ENCODE results near the gene ALDH2. TPM values are rescaled to one million over a fixed set of nuclear protein-coding genes. Genes with fewer than 3 reads are reported as not detected.
A peak's percentile ranks its signal among the peaks of the same experiment; 100 is the strongest.
"Not testable (repeated sequence)": the region's sequence is repeated elsewhere in the genome, so short reads cannot be mapped to it uniquely, and the experiment has no call there.

ALDH2 gene
- total RNA-seq, 1 donor = 40.9 TPM

DNA sequence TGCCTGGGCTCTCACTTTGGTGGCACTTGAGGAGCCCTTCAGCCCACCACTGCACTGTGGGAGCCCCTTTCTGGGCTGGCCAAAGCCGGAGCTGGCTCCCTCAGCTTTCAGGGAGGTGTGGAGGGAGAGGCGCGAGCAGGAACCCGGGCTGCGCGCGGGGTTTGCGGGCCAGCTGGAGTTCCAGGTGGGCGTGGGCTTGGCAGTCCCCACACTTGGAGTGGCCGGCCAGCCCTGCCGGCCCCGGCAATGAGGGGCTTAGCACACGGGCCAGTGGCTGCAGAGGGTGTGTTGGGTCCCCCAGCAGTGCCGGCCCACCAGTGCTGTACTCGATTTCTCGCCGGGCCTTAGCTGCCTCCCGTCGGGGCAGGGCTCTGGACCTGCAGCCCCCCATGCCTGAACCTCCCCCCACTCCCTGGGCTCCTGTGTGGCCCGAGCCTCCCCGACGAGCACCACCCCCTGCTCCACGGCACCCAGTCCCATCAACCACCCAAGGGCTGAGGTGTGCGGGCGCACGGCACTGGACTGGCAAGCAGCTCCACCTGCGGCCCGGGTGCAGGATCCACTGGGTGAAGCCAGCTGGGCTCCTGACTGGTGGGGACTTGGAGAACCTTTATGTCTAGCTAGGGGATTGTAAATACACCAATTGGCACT lies 68.9 kb downstream of the ALDH2 start:
- not testable (repeated sequence) for H3K4me3 ChIP-seq (ENCODE audit: low read depth, low read length); DNase-seq (ENCODE audit: low read depth)

DNA sequence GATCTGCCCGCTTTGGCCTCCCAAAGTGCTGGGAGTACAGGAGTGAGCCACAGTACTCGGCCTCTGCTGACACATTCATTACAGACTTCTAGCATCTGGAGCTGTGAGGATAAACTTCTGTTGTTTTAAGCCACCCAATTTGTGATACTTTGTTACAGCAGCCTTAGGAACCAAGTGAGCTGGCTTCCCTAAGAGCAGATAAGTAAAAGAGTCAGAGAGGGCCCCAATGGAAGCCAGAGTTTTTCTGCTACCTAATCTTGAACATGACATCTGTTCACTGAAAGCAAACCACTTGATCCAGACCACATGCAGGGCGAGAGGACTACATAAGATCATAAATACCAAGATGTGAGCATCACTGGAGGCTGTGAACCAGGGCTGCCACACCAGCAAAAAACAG lies 71.6 kb downstream of the ALDH2 start:
- TF ChIP-seq, protein P1, sequence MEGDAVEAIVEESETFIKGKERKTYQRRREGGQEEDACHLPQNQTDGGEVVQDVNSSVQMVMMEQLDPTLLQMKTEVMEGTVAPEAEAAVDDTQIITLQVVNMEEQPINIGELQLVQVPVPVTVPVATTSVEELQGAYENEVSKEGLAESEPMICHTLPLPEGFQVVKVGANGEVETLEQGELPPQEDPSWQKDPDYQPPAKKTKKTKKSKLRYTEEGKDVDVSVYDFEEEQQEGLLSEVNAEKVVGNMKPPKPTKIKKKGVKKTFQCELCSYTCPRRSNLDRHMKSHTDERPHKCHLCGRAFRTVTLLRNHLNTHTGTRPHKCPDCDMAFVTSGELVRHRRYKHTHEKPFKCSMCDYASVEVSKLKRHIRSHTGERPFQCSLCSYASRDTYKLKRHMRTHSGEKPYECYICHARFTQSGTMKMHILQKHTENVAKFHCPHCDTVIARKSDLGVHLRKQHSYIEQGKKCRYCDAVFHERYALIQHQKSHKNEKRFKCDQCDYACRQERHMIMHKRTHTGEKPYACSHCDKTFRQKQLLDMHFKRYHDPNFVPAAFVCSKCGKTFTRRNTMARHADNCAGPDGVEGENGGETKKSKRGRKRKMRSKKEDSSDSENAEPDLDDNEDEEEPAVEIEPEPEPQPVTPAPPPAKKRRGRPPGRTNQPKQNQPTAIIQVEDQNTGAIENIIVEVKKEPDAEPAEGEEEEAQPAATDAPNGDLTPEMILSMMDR (IDR thresholded peaks at IDR 0.05; ENCODE audit: insufficient read depth, low read length) = no peak
- no peak for DNase-seq (ENCODE audit: low read depth)
- no peak overlapping the region for H3K4me3 ChIP-seq (ENCODE audit: low read depth, low read length)

DNA sequence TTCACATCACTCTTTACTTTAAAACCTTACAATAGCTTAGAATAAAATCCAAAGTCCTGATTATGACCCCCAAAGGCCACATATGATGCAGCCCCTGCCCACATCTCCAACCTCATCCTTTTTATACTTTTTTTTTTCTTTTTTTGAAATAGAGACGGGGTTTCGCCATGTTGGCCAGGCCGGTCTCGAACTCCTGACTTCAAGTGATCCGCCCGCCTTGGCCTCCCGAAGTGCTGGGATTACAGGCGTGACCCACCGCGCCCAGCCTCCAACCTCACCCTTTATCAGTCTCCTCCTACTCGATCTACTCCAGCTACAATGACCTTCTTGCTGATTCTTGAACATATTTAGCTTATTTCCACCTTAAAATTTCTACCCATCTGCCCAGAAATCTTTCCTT lies 74.1 kb downstream of the ALDH2 start:
- TF ChIP-seq, protein P1 (IDR thresholded peaks at IDR 0.05; ENCODE audit: insufficient read depth, low read length) = no peak
- peak overlapping the region; percentile 98 for H3K4me3 ChIP-seq (ENCODE audit: low read depth, low read length)
- DNase-seq (ENCODE audit: low read depth) = no peak

DNA sequence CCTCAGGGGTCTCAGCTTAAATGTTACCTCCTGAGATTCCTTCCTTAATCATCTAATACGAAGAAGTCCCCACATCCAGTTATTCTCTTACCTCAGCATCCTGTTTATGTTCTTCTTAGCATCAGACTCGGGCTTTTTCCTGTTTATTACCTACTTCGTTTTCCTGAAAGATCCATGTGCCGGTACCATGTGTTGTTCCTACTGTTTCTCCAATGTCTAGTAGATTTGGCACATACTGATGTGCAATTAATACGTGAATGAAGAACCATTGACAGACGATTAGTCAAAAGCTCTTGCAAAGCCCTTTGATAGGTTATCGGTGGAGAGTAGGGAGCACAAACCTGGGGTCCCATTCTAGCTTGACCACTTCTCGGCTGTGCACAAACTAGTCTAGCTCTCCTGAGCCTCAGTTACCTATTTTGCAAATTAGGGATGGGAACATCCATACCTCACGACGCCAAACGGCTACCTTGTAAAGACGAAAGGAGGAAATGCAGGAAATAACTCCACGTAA lies 74.6 kb downstream of the ALDH2 start:
- H3K4me3 ChIP-seq (ENCODE audit: low read depth, low read length) = peak overlapping the region; percentile 98
- DNase-seq (ENCODE audit: low read depth) = no peak
- TF ChIP-seq, protein P1 (IDR thresholded peaks at IDR 0.05; ENCODE audit: insufficient read depth, low read length) = no peak

DNA sequence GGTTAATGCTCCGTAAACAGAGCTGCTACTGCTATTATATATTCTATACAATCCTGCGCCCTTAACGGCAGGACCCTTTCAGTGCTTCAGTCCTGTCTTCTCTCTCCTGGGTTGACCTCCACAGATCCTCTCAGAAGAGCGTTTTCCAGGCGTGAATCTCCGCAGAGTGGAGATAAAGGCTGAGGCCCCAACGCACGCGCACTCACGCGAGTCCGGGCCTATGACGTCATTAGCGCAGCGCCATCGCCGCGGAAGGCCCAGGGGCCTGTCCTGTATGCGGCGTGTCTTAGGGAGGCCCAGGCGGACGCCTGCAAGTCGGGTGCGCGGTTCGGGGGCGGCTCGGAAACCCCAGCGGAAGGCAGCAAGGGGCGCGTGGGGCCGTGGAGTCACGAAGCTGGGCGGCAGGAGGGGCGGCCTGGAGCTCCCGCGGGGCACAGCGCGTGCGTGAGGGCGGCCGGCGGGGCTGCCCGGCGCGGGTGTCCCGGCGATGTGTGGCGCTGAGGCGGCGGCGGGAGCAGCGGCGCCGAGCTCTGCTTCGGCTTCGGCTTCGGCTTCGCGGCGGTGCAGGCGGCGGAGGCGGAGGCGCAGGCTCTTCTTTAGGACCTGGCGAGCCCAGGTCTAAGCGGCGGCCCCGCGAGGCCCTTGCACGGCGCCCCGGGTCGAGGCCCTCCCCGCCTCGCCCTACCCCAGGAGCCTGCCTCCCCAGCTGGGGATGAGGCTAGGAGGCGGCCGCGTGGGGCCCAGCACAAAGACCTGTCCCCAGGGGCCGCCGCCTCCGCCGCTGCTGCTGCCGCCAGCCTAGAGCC lies 75.2 kb downstream of the ALDH2 start, which contains the start of gene MAPKAPK5:
Gene MAPKAPK5, plus strand, starts transcription at position 479 of the 806 bp plus-strand sequence. CDS start 506 bp downstream, outside the sequence.
- peak within 1 kb of the TSS; percentile 98 for H3K4me3 ChIP-seq (ENCODE audit: low read depth, low read length)
- DNase-seq (ENCODE audit: low read depth) = peak; percentile 94
- TF ChIP-seq, protein P1 (IDR thresholded peaks at IDR 0.05; ENCODE audit: insufficient read depth, low read length) = no peak

DNA sequence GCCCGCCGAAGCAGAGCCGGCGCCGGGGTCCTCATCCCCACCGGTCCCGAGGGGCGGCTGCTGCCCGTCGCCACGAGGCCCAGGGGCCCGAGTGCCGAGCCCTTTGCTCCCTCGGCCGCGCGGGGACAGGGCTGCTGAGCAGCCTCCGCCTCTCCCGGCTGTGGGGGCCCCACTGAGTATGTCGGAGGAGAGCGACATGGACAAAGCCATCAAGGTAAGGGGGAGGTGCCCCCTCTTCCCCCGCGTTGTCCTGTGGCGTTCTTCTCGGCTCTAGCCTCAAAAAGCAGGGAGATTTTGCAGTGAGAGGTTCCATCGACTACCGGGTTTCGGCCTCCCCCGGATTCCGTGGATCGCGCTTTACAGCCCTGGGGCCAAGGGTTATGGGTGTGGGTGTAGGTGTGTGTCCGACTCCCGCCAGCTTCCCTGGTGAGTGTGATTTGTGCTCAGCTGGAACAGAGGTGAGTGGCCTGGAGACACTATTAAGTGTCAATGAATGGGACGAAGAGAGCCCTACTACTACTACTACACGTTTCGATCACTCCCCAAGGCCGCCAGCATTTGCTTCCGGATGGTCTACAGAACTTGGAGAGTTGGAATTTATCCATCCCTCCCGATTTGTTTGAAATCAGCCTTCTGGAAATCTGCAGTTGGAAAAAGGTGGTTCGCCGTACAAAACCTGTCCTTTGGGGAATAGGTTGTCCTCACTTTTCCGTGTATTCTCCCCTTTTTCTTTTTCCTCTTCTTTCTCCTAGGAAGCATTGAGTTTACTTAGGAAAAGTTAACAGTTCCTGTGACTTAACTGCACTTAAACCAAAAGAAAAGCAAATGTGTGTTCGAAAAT lies 76.0 kb downstream of the ALDH2 start:
- peak; percentile 13 for DNase-seq (ENCODE audit: low read depth)
- TF ChIP-seq, protein P1 (IDR thresholded peaks at IDR 0.05; ENCODE audit: insufficient read depth, low read length) = no peak
- H3K4me3 ChIP-seq (ENCODE audit: low read depth, low read length) = peak overlapping the region; percentile 98

All from fibroblast of the aortic adventitia (primary cell).